ENCODE measurements around the gene RILPL2. TPM values are rescaled to one million over a fixed set of nuclear protein-coding genes. Genes with fewer than 3 reads are reported as not detected.

The RILPL2 gene
- total and polyA plus RNA-seq, 2 of the 13 experiments (the other 11 are each of a cell fraction or from before 2014, with no cell fraction given), result 2.7 to 8.1 TPM

DNA sequence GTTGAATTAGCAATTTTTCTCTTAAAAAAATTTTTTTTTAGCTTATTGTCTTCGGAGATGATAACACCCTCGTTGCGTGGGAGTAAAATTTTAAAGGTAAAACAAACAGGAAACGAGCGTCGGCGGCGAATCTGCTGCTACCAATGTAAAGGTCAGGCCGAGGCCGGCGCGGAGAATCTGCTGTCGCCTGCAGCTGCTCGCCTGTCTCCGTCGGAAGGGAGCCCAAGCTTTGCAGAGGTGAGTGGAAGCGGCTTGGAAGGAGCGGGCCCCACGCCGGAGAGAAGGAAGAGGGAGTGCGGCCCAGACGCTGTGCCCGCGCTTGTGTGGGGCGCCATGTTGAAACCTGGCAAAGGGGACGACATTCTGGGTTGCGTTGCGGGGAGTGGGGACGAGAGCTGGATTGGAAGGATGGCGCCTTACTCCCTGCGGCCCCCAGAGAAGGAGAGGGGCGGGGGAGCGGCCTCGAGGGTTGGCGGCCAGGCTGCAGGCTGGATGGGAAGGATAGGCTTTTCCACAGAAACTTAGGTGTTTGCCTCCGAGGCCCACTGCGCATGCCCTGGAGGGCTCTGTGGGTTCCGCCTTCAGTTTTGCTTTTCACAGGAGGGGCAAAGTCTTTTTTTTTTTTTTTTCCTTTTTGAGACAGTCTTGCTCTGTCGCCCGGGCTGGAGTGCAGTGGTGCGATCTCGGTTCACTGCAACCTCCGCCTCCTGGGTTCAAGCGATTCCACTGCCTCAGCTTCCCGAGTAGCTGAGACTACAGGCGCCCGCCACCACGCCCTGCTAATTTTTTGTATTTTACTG, 21.7 kb upstream of the RILPL2 start, which contains the start of gene SNRNP35 (continued):
- TF ChIP-seq SP4 (CRISPR knock-in tag; IDR thresholded peaks at IDR 0.05) (0 out of 2 replicates have a peak, but pooled peaks have one; percentile 29), JARID2 (CRISPR knock-in tag; IDR thresholded peaks at IDR 0.05; ENCODE audit: insufficient replicate concordance) (no peak), MBNL3 (CRISPR knock-in tag; conservative IDR thresholded peaks at IDR 0.05) (no peak), ZNF225 (CRISPR knock-in tag; IDR thresholded peaks at IDR 0.05) (peak; percentile 81; the same call in 1 of the 2 replicates), EZH2 (conservative IDR thresholded peaks at IDR 0.05; ENCODE audit: low read depth, low read length) (no peak), GZF1 (CRISPR knock-in tag; IDR thresholded peaks at IDR 0.05) (peak; percentile 79; the same call in 1 of the 2 replicates), STAT5B (CRISPR knock-in tag; IDR thresholded peaks at IDR 0.05) (no peak), MAFG (CRISPR knock-in tag; IDR thresholded peaks at IDR 0.05) (no peak), CREM (IDR thresholded peaks at IDR 0.05) (peak; percentile 56), CREM (CRISPR knock-in tag; IDR thresholded peaks at IDR 0.05) (no peak), KDM1A (CRISPR knock-in tag; IDR thresholded peaks at IDR 0.05) (peak; percentile 24; the same call in 1 of the 2 replicates), RAD21 (CRISPR knock-in tag; IDR thresholded peaks at IDR 0.05) (no peak; the same call in 1 of the 2 replicates), SMAD9 (CRISPR knock-in tag; IDR thresholded peaks at IDR 0.05) (0 out of 2 replicates have a peak, but pooled peaks have one; percentile 73), CHCHD3 (CRISPR knock-in tag; IDR thresholded peaks at IDR 0.05) (no peak), NR2F2 (IDR thresholded peaks at IDR 0.05; ENCODE audit: borderline replicate concordance, low read depth) (no peak; the same call in 1 of the 2 replicates), ZNF841 (CRISPR knock-in tag; IDR thresholded peaks at IDR 0.05; ENCODE audit: borderline replicate concordance) (no peak), RAD51 (IDR thresholded peaks at IDR 0.05; ENCODE audit: borderline replicate concordance) (no peak), ZNF136 (CRISPR knock-in tag; IDR thresholded peaks at IDR 0.05; ENCODE audit: low read depth) (0 out of 2 replicates have a peak, but pooled peaks have one; percentile 23), ZNF766 (CRISPR knock-in tag; IDR thresholded peaks at IDR 0.05; ENCODE audit: borderline replicate concordance) (0 out of 2 replicates have a peak, but pooled peaks have one; percentile 63), REPIN1 (CRISPR knock-in tag; IDR thresholded peaks at IDR 0.05; ENCODE audit: borderline replicate concordance, low read depth) (peak; percentile 65; the same call in 1 of the 2 replicates)
- TF ChIP-seq, protein P1, sequence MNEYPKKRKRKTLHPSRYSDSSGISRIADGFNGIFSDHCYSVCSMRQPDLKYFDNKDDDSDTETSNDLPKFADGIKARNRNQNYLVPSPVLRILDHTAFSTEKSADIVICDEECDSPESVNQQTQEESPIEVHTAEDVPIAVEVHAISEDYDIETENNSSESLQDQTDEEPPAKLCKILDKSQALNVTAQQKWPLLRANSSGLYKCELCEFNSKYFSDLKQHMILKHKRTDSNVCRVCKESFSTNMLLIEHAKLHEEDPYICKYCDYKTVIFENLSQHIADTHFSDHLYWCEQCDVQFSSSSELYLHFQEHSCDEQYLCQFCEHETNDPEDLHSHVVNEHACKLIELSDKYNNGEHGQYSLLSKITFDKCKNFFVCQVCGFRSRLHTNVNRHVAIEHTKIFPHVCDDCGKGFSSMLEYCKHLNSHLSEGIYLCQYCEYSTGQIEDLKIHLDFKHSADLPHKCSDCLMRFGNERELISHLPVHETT (CRISPR knock-in tag; conservative IDR thresholded peaks at IDR 0.05), result no peak; the same call in 1 of the 2 replicates
- TF ChIP-seq, protein P2, sequence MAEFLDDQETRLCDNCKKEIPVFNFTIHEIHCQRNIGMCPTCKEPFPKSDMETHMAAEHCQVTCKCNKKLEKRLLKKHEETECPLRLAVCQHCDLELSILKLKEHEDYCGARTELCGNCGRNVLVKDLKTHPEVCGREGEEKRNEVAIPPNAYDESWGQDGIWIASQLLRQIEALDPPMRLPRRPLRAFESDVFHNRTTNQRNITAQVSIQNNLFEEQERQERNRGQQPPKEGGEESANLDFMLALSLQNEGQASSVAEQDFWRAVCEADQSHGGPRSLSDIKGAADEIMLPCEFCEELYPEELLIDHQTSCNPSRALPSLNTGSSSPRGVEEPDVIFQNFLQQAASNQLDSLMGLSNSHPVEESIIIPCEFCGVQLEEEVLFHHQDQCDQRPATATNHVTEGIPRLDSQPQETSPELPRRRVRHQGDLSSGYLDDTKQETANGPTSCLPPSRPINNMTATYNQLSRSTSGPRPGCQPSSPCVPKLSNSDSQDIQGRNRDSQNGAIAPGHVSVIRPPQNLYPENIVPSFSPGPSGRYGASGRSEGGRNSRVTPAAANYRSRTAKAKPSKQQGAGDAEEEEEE (CRISPR knock-in tag; IDR thresholded peaks at IDR 0.05; ENCODE audit: borderline replicate concordance), result no peak
- TF ChIP-seq, protein P3, sequence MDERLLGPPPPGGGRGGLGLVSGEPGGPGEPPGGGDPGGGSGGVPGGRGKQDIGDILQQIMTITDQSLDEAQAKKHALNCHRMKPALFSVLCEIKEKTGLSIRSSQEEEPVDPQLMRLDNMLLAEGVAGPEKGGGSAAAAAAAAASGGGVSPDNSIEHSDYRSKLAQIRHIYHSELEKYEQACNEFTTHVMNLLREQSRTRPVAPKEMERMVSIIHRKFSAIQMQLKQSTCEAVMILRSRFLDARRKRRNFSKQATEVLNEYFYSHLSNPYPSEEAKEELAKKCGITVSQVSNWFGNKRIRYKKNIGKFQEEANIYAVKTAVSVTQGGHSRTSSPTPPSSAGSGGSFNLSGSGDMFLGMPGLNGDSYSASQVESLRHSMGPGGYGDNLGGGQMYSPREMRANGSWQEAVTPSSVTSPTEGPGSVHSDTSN (CRISPR knock-in tag; IDR thresholded peaks at IDR 0.05), result no peak
- TF ChIP-seq, protein P4, sequence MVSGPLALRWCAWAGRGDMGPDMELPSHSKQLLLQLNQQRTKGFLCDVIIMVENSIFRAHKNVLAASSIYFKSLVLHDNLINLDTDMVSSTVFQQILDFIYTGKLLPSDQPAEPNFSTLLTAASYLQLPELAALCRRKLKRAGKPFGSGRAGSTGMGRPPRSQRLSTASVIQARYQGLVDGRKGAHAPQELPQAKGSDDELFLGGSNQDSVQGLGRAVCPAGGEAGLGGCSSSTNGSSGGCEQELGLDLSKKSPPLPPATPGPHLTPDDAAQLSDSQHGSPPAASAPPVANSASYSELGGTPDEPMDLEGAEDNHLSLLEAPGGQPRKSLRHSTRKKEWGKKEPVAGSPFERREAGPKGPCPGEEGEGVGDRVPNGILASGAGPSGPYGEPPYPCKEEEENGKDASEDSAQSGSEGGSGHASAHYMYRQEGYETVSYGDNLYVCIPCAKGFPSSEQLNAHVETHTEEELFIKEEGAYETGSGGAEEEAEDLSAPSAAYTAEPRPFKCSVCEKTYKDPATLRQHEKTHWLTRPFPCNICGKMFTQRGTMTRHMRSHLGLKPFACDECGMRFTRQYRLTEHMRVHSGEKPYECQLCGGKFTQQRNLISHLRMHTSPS (CRISPR knock-in tag; IDR thresholded peaks at IDR 0.05; ENCODE audit: low read depth), result no peak

Data from HepG2 (cell line).